Activated CD8-positive, alpha-beta memory T cell treated with anti-CD3 and anti-CD28 coated beads, Interleukin-2, amount 50 U/mL, for 48 hours (primary cell): ENCODE measurements around the gene CA5B.
"Not testable (repeated sequence)": the region's sequence is repeated elsewhere in the genome, so short reads cannot be mapped to it uniquely, and the experiment has no call there.

Experiments
- DNase-seq: peaks from one replicate; pipeline ENCODE4 v3.0.0-alpha.2; 2020

The CA5B gene

GRCh38 chrX:15749642-15750610, 11.9 kb downstream of the CA5B start:
- no peak for DNase-seq

- DNase-seq, result peak; percentile 52
These were observed 12.6 kb downstream of the CA5B start for GRCh38 chrX:15750611-15751154.

GRCh38 chrX:15751155-15751819, 13.2 kb downstream of the CA5B start:
- no peak for DNase-seq

GRCh38 chrX:15755091-15755490, 17.0 kb downstream of the CA5B start:
- no peak for DNase-seq

- DNase-seq, result no peak
These were observed 20.1 kb downstream of the CA5B start for GRCh38 chrX:15758140-15758539.

GRCh38 chrX:15759886-15760285, 21.8 kb downstream of the CA5B start:
- DNase-seq, result not testable (repeated sequence)

- DNase-seq, result no peak
These were observed 23.6 kb downstream of the CA5B start for GRCh38 chrX:15761564-15762191.

- no peak for DNase-seq
These were observed 31.4 kb downstream of the CA5B start for GRCh38 chrX:15769300-15769954.

- no peak for DNase-seq
These were observed 44.1 kb downstream of the CA5B start for GRCh38 chrX:15781961-15782699.

- DNase-seq, result no peak
These were observed 47.2 kb downstream of the CA5B start for GRCh38 chrX:15785176-15785750.

- DNase-seq, result no peak
These were observed 48.8 kb downstream of the CA5B start for GRCh38 chrX:15786915-15787314.

GRCh38 chrX:15789979-15790768, 52.1 kb downstream of the CA5B start, which contains the start of gene ZRSR2:
Gene ZRSR2 (plus strand): TSS chrX:15790484. CDS start chrX:15790496, 12 bp downstream.
- DNase-seq, result peak; percentile 86

GRCh38 chrX:15790769-15791290, 52.8 kb downstream of the CA5B start:
- no peak for DNase-seq

- DNase-seq, result no peak
These were observed 59.6 kb downstream of the CA5B start for GRCh38 chrX:15797707-15798106.

- DNase-seq, result no peak
These were observed 66.5 kb downstream of the CA5B start for GRCh38 chrX:15804563-15804962.

GRCh38 chrX:15808254-15808653, 70.2 kb downstream of the CA5B start:
- DNase-seq, result no peak

GRCh38 chrX:15812192-15812938, 74.3 kb downstream of the CA5B start:
- DNase-seq, result no peak

GRCh38 chrX:15813416-15813815, 75.3 kb downstream of the CA5B start:
- no peak for DNase-seq

GRCh38 chrX:15814771-15815365, 76.8 kb downstream of the CA5B start:
- no peak for DNase-seq
